HPDE6-E6E7 (cell line): ENCODE data around the gene PRCP.

Experiments used
- DNase-seq: peaks from one replicate; pipeline ENCODE4 v3.0.0; 2011; ENCODE audit warnings: missing footprints; ENCODE audit errors: extremely low spot score

PRCP gene

DNA sequence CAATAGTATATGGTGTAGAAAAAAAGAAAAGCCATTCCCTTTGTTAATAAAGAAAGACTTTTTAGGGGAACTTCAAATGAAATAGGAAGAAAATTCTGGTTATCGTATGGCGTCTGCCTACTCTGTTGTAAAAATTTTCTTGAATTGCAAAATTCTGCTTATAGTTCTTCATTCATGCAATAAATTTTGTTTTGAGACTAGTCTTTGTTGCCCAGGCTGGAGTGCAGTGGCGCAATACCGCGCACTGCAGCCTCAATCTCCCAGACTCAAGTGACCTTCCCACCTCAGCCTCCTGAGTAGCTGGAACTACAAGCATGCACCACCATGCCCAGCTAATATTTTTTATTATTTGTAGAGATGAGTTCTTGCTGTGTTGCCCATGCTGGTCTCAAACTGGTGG lies 7.1 kb upstream of the PRCP start:
- DNase-seq = no peak

DNA sequence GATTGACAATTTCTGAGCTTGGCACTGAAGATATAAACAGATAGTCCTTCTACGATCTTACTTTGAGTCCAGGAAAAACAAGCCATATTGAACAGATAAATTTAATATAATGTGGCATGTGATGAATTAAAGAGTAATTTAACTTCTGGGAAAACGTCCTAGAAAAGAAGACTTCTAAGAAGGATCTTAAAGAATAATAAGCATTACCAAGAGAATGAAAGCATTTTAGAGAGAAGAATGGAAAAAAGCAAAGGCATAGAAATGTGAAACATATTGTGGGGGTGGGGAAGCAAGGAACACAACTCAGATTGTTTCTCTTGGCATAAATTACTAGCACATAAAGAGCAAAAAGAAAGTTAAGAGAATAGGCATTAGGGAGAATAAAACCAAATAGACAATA lies 6.7 kb upstream of the PRCP start:
- DNase-seq = no peak

- DNase-seq = no peak
These were observed 6.0 kb upstream of the PRCP start for GRCh38 chr11:82906236-82906635.

- no peak for DNase-seq
These were observed 3.8 kb upstream of the PRCP start for GRCh38 chr11:82903843-82904586.

DNA sequence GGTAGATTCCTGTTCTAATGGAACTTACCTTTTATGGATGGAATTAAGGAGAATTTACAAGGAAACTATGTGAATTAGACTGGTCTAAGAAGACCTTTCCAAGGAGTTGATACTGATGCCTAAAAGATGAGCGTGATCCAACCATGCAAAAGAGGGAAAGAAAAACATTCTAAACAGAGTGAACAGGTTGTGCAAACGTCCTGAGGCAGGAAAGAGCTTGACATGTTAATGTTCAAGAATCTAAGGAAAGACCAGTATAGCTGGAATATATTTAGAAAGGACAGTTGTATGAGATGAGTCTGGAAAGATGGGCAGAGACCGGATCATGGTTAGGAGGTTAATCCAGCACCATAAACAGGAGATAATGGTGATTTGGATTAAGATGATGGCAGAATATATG lies 2.6 kb upstream of the PRCP start:
- no peak for DNase-seq

GRCh38 chr11:82901922-82902485 lies 1.8 kb upstream of the PRCP start:
- DNase-seq = no peak

- DNase-seq = peak; percentile 95
These were observed 1.1 kb upstream of the PRCP start, which contains the start of gene DDIAS for GRCh38 chr11:82901165-82901921. DDIAS (plus strand) TSS chr11:82901736; CDS start chr11:82914739, 13,003 bp downstream.

- DNase-seq = no peak
These were observed 313 bp downstream of the PRCP start for GRCh38 chr11:82899957-82900276.

DNA sequence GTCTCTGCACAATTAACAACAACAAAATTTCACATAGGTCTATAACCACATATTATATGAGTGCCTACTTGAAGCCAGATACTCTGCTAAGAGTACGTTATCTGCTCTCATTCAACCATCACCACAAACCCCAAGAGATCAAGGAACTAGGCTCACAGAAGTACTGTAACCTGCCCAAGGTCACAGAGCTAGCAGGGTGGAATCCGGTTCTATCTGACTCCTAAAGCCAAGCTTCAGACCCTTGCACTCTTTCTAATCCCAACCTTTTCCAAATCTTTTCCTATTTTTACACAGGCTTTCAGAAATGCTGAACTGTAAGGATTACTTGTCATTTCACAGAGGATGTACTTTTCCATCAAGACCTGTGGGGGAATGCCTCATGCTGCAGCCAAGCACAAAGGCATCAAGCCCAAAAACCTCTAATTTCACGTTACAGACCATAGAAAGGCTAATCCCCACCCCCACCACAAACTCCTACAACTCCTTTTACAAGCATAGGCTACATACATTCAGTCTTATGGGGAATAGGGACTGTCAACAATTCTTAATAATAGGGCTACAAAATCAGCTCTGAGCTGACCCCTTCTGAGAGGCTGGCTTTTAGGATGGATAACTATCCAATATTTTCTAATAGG lies 927 bp downstream of the PRCP start:
- DNase-seq = no peak

DNA sequence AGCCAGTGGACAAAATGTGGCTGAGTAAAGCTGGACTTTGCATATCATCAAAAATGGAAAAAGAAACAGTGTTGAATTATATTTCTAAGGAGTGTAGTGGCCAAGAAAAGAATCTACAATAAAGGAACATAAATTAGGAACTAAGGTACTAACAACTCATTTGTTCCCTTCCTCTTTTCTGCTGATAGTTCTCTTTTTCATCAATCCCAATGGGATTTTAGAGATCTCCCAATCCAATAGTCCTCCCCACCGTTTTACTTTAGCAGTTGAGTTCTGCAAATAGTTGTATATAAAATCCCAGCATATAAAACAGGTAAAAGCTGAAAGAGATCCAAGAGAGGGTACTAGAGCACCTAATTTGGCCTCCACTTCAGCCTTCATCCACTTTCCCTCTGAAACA lies 2.0 kb downstream of the PRCP start:
- no peak for DNase-seq

DNA sequence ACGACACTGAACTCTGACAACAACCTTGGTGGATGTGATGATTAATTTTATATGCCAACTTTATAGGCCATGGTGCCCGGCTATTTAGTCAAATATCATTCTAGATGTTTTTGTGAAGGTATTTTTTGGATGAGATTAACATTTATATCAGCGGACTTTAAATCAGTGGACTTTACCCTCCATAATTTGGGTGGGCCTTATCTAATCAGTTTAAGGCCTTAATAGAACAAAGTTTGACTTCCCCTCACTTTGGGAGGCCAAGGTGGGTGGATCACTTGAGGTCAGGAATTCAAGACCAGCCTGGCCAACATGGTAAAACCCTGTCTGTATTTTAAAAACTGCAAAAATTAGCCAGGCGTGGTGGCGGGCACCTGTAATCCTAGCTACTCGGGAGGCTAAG lies 4.0 kb downstream of the PRCP start:
- DNase-seq = no peak

DNA sequence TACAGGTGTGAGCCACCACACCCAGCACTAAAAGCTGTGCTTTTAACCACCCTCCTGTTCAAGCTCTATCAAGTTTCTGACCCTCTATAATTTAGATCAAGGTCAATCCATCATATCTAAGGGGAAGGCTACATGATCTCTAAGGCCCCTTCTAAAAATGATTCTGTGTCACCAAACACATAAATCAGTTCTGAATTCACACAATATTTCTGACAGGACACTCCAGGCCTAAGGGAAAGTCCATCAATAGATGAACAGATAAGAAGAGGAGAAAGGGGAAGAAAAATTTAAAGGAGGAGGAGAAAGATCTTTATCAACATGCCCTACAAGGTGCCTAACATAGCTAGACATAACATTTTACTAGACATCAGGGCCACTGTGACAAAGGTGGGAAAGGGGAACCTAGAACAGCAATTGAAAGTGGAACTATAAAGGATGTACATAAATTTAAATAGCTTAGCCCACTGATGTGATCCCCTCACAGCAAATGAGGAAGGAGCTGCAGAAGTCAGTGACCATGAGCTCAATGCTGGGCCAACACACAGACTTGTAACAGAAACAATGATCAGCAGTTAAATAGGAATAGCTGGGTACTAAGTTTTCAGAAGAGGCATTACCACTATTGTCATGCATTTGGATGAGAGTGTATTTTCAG lies 4.7 kb downstream of the PRCP start:
- no peak for DNase-seq

DNA sequence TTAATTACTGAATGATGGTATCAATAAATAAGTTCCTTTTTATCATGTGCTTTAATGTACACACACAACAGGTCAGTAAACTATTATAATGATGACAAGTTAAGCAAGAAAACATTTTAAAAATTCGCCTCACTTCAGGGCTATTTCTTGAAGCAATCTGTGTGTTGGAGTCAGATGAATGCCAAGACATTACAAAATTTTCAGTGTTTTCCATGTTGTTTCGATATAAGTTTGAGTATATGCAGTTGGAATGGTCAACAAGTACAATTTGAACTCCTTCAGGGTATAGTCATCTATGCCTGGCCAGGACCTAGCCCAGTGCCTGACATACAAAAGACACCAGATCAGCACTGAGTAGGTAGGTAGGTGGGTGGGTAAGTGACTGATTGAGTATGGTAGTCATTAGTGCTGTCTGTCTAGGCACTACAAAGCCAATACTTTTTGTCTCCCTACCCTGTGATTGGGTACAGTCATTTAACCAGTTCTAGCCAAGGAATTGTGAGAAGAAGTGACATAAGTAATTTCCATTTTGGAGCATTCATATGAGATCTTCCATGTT lies 7.5 kb downstream of the PRCP start:
- DNase-seq = no peak

DNA sequence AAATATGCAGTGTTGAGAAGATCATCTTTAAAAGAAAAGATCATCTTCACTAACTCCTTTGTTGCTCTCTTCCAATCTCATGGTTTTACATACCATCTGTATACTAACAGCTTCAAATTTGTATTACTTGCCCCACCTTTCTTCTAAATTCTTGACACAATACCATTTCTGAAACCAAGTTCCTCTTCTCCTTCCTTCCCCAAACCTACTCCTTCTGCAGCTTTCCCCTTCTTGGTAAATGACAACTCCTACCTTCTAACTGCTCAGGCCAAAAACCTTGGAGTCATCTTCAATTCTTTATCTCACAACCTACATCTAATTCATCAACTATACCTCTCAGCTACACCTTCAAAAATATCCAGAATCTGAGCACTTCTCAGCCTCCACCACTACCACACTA lies 9.3 kb downstream of the PRCP start:
- DNase-seq = no peak

GRCh38 chr11:82890002-82890341 lies 10.3 kb downstream of the PRCP start:
- DNase-seq = no peak

- no peak for DNase-seq
These were observed 10.9 kb downstream of the PRCP start for GRCh38 chr11:82889133-82890001.

DNA sequence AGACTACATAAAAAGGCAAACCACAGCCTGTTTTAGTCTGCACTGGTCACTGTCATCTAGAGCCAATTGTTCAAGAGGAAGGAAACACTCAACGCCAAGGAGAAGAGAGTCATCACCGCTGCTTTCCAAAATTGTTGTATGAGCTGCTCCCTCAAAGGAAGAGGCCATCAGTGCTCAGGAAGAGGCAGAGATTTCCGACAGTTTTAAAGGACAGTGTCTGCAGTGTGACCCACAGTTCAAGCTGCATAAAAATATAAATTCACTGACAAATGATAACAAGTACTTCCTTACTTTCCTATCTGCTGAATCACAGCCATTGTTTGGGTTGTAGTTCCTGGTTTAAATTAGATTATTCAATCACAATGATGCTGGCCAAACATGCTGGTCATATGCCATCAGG lies 16.4 kb downstream of the PRCP start:
- no peak for DNase-seq

- no peak for DNase-seq
These were observed 25.3 kb downstream of the PRCP start for GRCh38 chr11:82874646-82875523.

- no peak for DNase-seq
These were observed 26.3 kb downstream of the PRCP start for GRCh38 chr11:82873919-82874333.
